HepG2 (cell line): Measurements from ENCODE around the gene NXPE3. TPM values are rescaled to one million over a fixed set of nuclear protein-coding genes. Genes with fewer than 3 reads are reported as not detected.

Experiments used
- KDM3A ChIP-seq: IDR thresholded peaks from 2 replicates; pipeline ENCODE4 v1.6.1; 2018; ENCODE audit warnings: low read depth, missing compliant biosample characterization
- ZBTB40 ChIP-seq, 2 experiments: fragments of 450-650 bp in 1 of 2; sonication (generic) in 1 of 2; formaldehyde crosslinking in 1 of 2; IDR thresholded peaks; 2 replicates each; pipeline versions ENCODE4 v1.6.1 to v1.8.0; 2016 to 2022; ENCODE audit warnings: antibody characterized with exemption in 1 of 2, mild to moderate bottlenecking in 1 of 2, missing genetic modification reagents in 1 of 2
- ZBTB43 ChIP-seq: sonication (generic); formaldehyde crosslinking; conservative IDR thresholded peaks from 2 replicates; pipeline ENCODE4 v1.4.0; 2020; ENCODE audit warnings: missing genetic modification reagents
- ZNF280D ChIP-seq: sonication (generic); formaldehyde crosslinking; IDR thresholded peaks from 2 replicates; pipeline ENCODE4 v1.5.1; 2020; ENCODE audit warnings: mild to moderate bottlenecking, missing genetic modification reagents
- ZNF766 ChIP-seq: sonication (generic); formaldehyde crosslinking; IDR thresholded peaks from 2 replicates; pipeline ENCODE4 v1.5.0; 2020; ENCODE audit warnings: missing genetic modification reagents, borderline replicate concordance
- polyA plus RNA-seq, 8 experiments: library from polyadenylated mRNA; depleted of rRNA in 3 of 8; stranded (reverse) in 7 of 8; unstranded in 1 of 8; fragments of >200 nt; fragmentation: Illumina TruSeq in 4 of 8; extraction: Trizol in 4 of 8; gene quantifications; 2 replicates each; pipeline versions ENCODE4 v1.2.1 to v1.2.3, GENCODE V29; 2011 to 2016; ENCODE audit warnings: low read depth in 4 of 8, missing spikeins in 1 of 8, mixed read lengths in 1 of 8; ENCODE audit not compliant: insufficient read depth in 1 of 8
- total RNA-seq, 5 experiments: library from RNA; depleted of rRNA; stranded (reverse); fragments of >200 nt; fragmentation: Illumina TruSeq; extraction: Trizol; gene quantifications; 2 replicates each; pipeline ENCODE4 v1.2.3, GENCODE V29; 2016; ENCODE audit warnings: low read depth in 1 of 5
- TF ChIP-seq, protein P1 (sequence below): sonication (generic); formaldehyde crosslinking; IDR thresholded peaks from 2 replicates; pipeline ENCODE4 v1.4.0; 2020; ENCODE audit warnings: mild to moderate bottlenecking, missing genetic modification reagents
- TF ChIP-seq, protein P2 (sequence below), 2 experiments: sonication (generic) in 1 of 2; formaldehyde crosslinking in 1 of 2; IDR thresholded peaks; 2 replicates each; pipeline versions ENCODE4 v1.4.0 to v1.6.1; 2018 to 2020; ENCODE audit warnings: missing genetic modification reagents in 2 of 2, borderline replicate concordance in 1 of 2, low read depth in 1 of 2, mild to moderate bottlenecking in 1 of 2, missing biosample characterization in 1 of 2

Gene NXPE3
- total and polyA plus RNA-seq, 2 of the 13 experiments (the other 11 are each of a cell fraction or from before 2014, with no cell fraction given) = 3.5 to 4.7 TPM

- TF ChIP-seq ZBTB40 (IDR thresholded peaks at IDR 0.05) (no peak), ZBTB40 (CRISPR knock-in tag; IDR thresholded peaks at IDR 0.05) (peak; percentile 79), ZBTB43 (CRISPR knock-in tag) (0 out of 2 replicates have a peak, but pooled peaks have one; percentile 73), ZNF766 (CRISPR knock-in tag) (peak; percentile 63; the same call in 1 of the 2 replicates), KDM3A (CRISPR knock-in tag) (0 out of 2 replicates have a peak, but pooled peaks have one; percentile 83), ZNF280D (no peak)
- TF ChIP-seq, protein P1, sequence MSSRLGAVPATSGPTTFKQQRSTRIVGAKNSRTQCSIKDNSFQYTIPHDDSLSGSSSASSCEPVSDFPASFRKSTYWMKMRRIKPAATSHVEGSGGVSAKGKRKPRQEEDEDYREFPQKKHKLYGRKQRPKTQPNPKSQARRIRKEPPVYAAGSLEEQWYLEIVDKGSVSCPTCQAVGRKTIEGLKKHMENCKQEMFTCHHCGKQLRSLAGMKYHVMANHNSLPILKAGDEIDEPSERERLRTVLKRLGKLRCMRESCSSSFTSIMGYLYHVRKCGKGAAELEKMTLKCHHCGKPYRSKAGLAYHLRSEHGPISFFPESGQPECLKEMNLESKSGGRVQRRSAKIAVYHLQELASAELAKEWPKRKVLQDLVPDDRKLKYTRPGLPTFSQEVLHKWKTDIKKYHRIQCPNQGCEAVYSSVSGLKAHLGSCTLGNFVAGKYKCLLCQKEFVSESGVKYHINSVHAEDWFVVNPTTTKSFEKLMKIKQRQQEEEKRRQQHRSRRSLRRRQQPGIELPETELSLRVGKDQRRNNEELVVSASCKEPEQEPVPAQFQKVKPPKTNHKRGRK (CRISPR knock-in tag) = no peak
- TF ChIP-seq, protein P2, sequence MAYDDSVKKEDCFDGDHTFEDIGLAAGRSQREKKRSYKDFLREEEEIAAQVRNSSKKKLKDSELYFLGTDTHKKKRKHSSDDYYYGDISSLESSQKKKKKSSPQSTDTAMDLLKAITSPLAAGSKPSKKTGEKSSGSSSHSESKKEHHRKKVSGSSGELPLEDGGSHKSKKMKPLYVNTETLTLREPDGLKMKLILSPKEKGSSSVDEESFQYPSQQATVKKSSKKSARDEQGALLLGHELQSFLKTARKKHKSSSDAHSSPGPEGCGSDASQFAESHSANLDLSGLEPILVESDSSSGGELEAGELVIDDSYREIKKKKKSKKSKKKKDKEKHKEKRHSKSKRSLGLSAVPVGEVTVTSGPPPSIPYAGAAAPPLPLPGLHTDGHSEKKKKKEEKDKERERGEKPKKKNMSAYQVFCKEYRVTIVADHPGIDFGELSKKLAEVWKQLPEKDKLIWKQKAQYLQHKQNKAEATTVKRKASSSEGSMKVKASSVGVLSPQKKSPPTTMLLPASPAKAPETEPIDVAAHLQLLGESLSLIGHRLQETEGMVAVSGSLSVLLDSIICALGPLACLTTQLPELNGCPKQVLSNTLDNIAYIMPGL (CRISPR knock-in tag; IDR thresholded peaks at IDR 0.05; ENCODE audit: borderline replicate concordance in 1 of 2, low read depth in 1 of 2) = peak in 1 of 2 experiments; percentile 61; a peak in 3 of 4 replicates
Measured at GRCh38 chr3:101779047-101779821, at the start of gene NXPE3 (continued).
